ENCODE results near the gene PFN3.

DNA sequence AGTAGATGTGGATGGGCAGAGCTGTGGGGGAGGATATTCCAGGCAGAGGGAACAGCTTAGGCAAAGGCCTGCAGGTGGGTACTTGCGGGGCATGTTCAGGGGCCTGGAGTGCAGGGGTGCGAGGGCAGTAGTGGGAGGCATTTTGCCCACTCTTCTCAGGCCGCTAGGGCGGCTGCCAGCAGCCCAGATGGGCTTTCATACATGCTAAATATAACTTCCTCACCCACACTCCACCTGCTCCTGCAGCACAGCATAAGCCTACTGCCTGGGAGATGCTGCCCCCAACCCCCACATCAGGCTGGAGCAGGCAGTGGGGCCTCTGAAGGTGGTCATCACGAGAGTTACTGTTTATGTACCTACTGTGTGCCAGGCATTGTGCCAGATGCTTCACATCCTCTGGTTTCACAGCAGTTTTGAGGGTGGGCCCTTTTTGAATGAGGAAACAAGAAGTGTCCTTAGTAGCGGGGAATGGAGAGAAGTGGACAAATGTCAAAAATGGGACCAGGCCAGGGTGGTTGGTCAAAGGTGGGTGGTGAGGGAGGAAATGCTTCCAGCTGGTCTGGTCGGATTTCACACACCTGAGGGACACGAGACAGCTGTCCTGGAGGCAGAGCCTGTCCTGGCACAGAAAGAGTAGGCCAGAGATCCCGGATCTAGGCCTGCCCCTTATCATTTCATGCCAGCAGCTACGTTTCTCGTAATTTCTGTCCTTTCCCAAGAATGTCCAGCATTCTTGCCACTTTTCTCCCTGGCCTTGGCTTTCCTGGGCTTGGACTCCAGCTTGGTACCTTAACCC, 30.6 kb downstream of the PFN3 start:
- no peak for TF ChIP-seq POLR2A (IDR thresholded peaks at IDR 0.05)
- TF ChIP-seq, protein P1, sequence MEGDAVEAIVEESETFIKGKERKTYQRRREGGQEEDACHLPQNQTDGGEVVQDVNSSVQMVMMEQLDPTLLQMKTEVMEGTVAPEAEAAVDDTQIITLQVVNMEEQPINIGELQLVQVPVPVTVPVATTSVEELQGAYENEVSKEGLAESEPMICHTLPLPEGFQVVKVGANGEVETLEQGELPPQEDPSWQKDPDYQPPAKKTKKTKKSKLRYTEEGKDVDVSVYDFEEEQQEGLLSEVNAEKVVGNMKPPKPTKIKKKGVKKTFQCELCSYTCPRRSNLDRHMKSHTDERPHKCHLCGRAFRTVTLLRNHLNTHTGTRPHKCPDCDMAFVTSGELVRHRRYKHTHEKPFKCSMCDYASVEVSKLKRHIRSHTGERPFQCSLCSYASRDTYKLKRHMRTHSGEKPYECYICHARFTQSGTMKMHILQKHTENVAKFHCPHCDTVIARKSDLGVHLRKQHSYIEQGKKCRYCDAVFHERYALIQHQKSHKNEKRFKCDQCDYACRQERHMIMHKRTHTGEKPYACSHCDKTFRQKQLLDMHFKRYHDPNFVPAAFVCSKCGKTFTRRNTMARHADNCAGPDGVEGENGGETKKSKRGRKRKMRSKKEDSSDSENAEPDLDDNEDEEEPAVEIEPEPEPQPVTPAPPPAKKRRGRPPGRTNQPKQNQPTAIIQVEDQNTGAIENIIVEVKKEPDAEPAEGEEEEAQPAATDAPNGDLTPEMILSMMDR (IDR thresholded peaks at IDR 0.05): no peak
